ENCODE results near the gene TMEM242. TPM values are rescaled to one million over a fixed set of nuclear protein-coding genes. Genes with fewer than 3 reads are reported as not detected.

Gene TMEM242
- total RNA-seq, 4 donors from 2014 or later: 3.5 to 13.6 (median 5.2) TPM

DNA sequence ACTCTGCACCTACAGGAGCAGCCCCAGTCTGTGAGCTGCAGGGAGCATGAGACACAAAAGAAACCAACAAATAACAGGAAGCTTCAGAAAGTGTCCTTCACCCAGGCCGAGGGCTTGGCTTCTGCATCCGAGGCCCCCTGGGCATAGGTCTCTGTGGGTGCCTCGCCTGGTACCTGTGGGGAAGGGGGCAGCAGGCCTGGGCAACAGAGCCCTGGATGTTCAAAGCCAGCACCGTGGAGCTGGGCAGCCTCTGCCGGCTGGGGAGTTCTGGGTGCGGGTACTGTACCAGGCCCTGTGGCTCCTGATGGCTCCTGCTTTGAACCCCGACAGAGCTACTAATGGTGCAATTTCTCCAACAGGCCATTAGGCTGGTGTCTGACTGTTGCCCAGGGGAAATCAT, 55.7 kb downstream of the TMEM242 start:
- DNase-seq (ENCODE audit: low spot score) (peak; percentile 0), ATAC-seq (ENCODE audit: low FRiP score) (no peak)
- TF ChIP-seq, protein P1, sequence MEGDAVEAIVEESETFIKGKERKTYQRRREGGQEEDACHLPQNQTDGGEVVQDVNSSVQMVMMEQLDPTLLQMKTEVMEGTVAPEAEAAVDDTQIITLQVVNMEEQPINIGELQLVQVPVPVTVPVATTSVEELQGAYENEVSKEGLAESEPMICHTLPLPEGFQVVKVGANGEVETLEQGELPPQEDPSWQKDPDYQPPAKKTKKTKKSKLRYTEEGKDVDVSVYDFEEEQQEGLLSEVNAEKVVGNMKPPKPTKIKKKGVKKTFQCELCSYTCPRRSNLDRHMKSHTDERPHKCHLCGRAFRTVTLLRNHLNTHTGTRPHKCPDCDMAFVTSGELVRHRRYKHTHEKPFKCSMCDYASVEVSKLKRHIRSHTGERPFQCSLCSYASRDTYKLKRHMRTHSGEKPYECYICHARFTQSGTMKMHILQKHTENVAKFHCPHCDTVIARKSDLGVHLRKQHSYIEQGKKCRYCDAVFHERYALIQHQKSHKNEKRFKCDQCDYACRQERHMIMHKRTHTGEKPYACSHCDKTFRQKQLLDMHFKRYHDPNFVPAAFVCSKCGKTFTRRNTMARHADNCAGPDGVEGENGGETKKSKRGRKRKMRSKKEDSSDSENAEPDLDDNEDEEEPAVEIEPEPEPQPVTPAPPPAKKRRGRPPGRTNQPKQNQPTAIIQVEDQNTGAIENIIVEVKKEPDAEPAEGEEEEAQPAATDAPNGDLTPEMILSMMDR (IDR thresholded peaks at IDR 0.05): no peak

DNA sequence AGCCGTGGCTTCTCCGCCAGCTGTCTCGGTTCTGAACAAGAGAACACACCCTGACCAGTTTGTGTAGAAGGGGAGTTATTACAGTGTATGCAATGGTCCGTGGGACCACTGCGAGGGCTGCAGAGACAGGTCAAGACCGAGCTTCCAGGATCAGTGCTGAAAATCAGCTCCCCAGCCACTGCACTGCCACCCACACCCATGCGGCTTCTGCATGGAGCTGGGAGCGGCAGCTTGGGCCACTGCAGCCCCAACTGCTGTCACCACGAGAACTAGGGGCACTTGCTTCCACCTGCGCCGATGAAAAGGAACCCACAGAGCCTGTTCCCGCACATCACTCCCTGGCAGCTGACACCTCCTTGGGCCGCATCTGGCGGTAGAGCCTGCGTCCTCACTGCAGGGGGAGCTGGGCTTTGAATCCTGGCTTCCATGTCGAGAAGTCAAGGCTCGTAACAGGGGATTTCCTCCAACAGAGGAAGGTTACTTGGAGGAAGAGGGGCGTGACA, 56.2 kb downstream of the TMEM242 start:
- no peak for ATAC-seq (ENCODE audit: low FRiP score)

DNA sequence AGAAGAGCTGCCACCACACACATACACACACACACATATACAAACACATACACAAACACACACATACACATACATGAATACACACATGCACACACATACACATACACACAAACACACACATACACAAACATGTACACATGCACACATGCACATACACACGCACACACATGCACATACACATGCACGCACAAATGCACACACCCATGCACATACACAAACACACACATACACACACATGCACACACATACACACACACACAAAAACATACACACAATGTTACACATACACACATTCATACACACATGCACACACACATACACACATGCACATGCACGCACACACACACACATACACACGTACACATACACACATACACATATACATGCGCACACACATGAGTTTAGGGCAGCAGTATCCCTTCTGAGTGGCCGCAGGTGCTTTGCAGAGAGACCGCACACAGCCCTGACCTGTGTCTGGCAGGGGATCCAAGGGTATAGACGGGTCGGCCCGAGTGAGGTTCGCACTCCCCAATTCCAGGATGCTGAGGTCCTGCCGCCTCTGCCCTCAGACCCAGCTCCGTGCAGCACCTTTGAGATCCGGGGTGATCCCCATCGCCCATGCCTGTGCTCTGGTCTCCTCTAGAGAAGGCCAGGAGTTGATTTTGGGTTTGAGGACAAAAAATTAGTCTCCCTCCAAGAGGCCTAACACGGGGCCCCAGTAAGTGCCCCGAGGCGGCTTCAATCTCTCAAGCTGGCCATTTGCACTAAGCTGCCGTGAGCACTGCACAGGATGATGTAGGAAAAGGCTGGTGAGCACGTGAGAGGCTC, 56.8 kb downstream of the TMEM242 start:
- TF ChIP-seq, protein P1 (IDR thresholded peaks at IDR 0.05): no peak
- ATAC-seq (ENCODE audit: low FRiP score): no peak
- no peak for DNase-seq (ENCODE audit: low spot score)

More for the DNA sequence above, 56.2 kb downstream of the TMEM242 start:
- peak; percentile 0 for DNase-seq (ENCODE audit: low spot score)
- TF ChIP-seq, protein P1 (IDR thresholded peaks at IDR 0.05): no peak

DNA sequence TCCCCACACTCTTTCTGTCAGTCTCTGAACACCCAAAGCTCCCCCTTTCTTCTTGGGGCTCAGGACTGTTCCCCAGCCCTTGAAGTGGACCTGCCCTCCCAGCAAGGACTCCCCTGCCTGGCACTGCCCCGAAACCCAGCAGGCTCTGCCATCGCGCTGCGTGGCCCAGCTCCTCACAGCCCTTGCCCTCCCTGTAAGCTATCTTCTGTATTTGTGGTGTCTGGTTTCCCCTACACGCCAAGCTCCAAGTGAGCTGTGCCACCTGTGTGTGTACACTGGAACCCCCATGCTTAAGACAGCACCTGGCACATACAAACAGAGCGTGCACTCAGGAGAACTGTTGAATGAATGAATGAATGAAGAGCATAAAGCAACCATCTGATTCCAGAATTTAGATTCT, 57.7 kb downstream of the TMEM242 start:
- no peak for DNase-seq (ENCODE audit: low spot score)
- TF ChIP-seq, protein P1 (IDR thresholded peaks at IDR 0.05): no peak
- no peak for ATAC-seq (ENCODE audit: low FRiP score)

DNA sequence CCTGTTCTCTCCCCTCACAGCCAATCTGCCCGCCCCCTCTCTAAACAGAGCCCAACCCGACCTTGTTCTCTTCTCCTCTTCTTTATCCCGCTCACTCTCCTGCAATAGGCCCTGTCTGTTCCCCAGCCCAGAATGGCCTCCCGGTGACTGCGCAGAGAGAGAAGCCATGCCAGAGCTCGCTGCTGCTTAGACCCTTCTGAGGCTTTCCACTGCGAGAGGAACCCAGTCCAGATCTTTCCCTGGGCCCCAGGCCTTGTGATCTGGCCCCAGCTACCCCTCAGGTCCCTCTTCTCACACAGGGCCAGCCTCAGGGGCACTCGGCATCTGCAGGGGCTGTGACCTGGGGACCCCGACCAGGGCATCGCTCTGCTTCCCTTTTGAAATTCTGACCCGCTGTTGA, 58.1 kb downstream of the TMEM242 start:
- TF ChIP-seq, protein P1 (IDR thresholded peaks at IDR 0.05): no peak
- DNase-seq (ENCODE audit: low spot score) (no peak), ATAC-seq (ENCODE audit: low FRiP score) (no peak)

DNA sequence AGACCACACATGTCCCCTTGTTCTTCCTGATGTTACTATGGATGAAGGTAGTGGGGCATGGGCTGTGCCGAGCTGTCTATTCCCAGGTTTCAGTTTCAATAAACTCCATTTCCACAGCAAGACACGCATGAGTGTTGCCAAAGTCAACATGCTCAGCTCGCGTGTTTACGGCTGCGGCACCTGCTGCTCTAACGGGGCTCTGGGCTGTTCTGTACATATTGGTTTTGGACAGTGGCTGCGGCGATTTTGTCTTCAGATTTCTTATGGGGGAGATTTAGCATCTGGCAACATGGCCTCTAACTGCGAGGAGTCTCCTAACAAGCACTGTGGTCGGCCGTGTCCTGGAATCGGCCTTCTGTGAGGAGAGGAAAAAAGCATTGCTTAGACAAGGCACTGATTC, 58.6 kb downstream of the TMEM242 start:
- TF ChIP-seq, protein P1 (IDR thresholded peaks at IDR 0.05): no peak
- no peak for ATAC-seq (ENCODE audit: low FRiP score)
- no peak for DNase-seq (ENCODE audit: low spot score)

All from omental fat pad (tissue), 4 donors.